Epithelial cell of esophagus (primary cell): Measurements from ENCODE around the gene RBM44.

Source experiments
- DNase-seq: peaks from one replicate; pipeline ENCODE4 v3.0.0; 2010; ENCODE audit warnings: low read depth
- H3K4me3 ChIP-seq: 2 replicates; pipeline ENCODE4 v1.5.1; 2011; ENCODE audit warnings: mild to moderate bottlenecking, low read length, control low read depth
- CTCF ChIP-seq: IDR thresholded peaks from 2 replicates; pipeline ENCODE4 v1.5.1; 2011; ENCODE audit warnings: low read depth, mild to moderate bottlenecking, low read length, control low read depth, inconsistent platforms; ENCODE audit not compliant: insufficient read depth; ENCODE audit errors: missing control alignments

RBM44 gene

GRCh38 chr2:237786936-237787335 lies 11.6 kb upstream of the RBM44 start:
- H3K4me3 ChIP-seq = no peak overlapping the region
- DNase-seq = no peak
- TF ChIP-seq CTCF = no peak

DNA sequence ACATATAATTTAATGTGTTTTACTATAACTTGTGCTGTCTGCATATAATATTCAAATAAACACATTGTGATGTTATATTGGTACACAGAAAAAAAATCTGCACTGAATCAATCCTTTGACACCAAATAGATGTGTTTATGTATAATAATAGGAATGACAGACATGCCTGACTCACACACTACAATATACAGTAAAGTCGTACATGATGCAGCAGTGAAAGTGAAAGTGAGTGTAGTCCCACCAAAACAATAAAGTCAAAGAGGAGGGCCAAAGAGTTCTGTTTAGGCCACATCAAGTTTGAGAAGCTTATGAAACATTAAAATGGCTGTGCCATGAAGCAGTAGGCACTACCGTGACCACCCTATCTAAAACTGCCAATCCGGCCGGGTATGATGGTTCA lies 8.2 kb upstream of the RBM44 start:
- peak; percentile 25 for DNase-seq
- H3K4me3 ChIP-seq = no peak overlapping the region
- no peak for TF ChIP-seq CTCF

DNA sequence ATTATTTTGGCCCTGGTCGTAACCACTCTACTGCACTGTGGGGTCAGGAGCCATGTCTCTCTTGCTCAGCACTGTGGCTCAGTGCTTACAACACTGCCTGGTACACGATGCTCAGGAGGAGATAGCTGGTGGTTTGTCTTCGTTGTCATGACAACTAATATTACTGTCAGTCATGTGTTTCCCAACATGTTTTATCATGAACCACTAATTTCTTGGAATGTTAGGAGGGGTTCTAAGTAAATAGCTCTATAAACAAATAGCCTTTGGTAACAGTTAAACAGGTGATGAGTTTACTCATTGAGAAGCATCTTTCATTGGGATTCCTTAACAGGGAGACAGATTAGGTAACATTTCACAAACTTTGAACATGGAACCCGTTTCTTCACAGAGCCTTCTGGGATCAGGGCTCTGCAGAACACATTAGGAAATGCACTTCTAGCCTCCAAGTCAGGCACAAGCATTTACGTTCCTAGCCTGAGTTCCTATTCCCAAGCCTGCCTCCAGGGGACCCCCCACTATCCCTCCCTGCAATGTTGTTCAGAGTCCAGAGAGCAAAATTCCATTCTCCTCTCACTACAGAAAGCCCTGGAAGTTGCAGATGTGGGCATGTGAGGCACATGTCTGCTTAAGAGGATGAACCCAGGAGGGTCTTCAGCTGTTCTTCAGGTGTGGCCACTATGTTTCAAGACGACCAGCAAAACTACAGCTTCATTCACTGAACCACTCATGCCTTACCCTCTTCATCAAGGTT lies 6.4 kb upstream of the RBM44 start:
- DNase-seq = peak; percentile 30
- TF ChIP-seq CTCF = no peak
- no peak overlapping the region for H3K4me3 ChIP-seq

DNA sequence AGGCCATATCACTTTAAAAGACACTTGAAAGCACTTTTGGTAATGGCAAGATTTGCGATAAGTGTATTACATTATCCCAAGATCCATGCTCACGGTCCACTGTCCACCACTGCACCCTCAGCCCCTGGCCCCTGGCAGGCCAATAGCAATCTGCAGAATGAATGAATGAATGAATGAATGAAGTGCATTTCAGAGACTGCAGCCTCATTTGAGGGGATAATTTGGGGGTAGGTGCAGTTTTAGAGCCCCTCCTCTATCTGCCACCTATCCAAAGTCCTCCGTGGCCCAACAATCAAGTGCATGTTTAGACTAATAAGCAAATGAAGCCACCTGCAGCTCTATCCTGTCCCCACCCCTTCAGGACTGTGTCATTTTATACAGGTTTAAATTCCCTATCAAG lies 1.3 kb upstream of the RBM44 start:
- DNase-seq = no peak
- no peak for TF ChIP-seq CTCF
- H3K4me3 ChIP-seq = no peak overlapping the region

- no peak overlapping the region for H3K4me3 ChIP-seq
- TF ChIP-seq CTCF = no peak
- DNase-seq = no peak
Observed at GRCh38 chr2:237799060-237799428, 465 bp downstream of the RBM44 start.

GRCh38 chr2:237801466-237801865 lies 2.9 kb downstream of the RBM44 start:
- no peak overlapping the region for H3K4me3 ChIP-seq
- DNase-seq = no peak
- TF ChIP-seq CTCF = no peak

DNA sequence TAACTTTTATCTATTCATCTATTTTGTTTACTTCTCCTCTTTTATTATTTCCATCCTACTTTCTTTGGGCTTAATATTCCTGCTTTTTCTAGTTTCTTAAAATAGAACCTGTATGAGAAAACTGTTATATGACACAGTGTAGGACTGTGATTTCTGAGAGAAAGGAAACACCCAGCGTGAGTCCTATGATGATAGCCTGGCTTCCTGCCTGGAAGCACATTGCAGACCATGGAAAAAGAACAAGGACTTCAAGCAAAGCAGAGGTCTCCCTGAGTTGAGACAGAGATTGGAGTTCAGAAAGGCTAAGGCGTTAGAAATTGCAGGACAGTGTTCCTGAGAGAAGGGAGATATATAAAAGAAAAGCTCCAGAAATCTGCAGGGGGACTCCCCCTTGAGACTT lies 7.8 kb downstream of the RBM44 start:
- no peak overlapping the region for H3K4me3 ChIP-seq
- DNase-seq = no peak
- TF ChIP-seq CTCF = no peak
